22Rv1 (cell line): ENCODE measurements around the gene PEX14.

Experiments used
- H3K27ac ChIP-seq: fragments of 450-650 bp; 2 replicates; pipeline ENCODE4 v1.5.1; 2017
- ZFX ChIP-seq: fragments of 450-650 bp; IDR thresholded peaks from 2 replicates; pipeline ENCODE4 v1.6.1; 2017; ENCODE audit warnings: antibody characterized with exemption, borderline replicate concordance
- TF ChIP-seq, protein P1 (sequence below): fragments of 450-650 bp; IDR thresholded peaks from 2 replicates; pipeline ENCODE4 v1.5.1; 2017; ENCODE audit warnings: mild to moderate bottlenecking

The PEX14 gene

DNA sequence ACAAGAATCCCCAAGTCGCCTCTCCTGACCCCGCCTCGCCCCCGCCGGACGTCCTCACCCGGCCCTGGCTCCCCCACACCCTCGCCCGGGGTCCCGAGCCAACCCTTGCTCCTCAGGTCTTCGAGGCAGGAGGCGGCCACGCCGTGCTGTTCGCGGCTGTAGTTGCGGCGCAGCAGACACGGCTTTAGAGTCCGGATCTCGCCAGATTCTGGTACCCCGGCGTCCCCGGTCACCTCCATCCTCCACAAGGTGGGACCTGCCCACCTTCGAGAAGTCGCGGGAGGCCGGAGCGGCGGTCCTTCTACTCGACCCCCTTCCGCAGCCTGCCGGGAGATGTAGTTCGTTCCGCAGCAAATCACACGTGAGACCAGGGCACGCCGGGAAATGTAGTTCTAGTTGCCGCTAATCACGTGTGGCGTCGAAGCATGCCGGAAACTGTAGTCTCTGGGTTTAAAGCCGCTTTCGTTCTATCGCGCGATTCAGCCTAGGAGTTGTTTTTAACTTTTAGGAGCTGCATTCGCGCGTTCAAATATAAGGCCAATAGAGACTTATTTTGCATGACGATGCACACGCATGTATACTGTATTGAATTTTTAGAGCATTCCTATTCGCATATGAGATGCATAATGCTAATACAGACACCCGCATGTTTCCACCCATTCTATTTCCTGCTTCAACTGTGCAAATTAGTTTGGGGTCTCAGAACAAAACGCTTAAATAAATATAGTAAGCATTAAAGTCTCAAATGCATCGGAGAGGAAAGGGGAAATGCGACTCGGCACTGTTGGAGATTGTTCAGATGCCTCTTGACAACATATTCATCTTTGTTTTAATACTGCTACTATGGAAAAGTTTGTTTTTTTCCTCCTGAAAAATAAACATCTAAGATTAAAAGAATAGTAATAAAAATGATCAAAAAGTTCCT is 2.3 kb upstream of the PEX14 start, which contains the start of gene DFFA:
Gene DFFA, minus strand, starts transcription at position 310 of the 925 bp plus-strand sequence. Its CDS starts 71 bp downstream, at position 239.
- TF ChIP-seq, protein P1, sequence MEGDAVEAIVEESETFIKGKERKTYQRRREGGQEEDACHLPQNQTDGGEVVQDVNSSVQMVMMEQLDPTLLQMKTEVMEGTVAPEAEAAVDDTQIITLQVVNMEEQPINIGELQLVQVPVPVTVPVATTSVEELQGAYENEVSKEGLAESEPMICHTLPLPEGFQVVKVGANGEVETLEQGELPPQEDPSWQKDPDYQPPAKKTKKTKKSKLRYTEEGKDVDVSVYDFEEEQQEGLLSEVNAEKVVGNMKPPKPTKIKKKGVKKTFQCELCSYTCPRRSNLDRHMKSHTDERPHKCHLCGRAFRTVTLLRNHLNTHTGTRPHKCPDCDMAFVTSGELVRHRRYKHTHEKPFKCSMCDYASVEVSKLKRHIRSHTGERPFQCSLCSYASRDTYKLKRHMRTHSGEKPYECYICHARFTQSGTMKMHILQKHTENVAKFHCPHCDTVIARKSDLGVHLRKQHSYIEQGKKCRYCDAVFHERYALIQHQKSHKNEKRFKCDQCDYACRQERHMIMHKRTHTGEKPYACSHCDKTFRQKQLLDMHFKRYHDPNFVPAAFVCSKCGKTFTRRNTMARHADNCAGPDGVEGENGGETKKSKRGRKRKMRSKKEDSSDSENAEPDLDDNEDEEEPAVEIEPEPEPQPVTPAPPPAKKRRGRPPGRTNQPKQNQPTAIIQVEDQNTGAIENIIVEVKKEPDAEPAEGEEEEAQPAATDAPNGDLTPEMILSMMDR, result no peak
- TF ChIP-seq ZFX, result no peak
- peak within 1 kb of the TSS; percentile 65 for H3K27ac ChIP-seq

DNA sequence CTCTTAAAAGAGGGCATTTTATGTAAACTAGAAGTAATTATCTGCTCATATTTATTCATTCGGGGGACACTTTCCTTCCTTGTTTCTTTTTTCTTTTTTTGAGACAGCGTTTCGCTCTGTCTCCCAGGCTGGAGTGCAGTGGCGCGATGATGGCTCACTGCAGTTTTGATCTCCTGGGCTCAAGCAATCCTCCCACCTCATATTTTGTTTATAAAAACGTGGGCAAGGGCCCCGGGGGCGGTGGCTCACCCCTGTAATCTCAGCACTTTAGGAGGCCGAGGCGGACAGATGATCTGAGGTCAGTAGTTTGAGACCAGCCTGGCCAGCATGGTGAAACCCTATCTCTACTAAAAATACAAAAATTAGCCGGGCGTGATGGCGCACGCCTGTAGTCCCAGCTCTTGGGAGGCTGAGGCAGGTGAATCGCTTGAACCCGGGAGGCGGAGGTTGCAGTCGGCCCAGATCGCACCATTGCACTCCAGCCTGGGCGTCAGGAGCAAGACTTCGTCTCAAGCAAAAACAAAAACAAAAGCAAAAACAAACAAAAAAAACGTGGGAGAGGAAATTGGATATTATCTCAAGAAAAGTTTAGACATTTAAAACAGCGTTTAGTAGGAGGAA is 1.5 kb upstream of the PEX14 start:
- H3K27ac ChIP-seq, result peak overlapping the region; percentile 65
- no peak for TF ChIP-seq ZFX
- TF ChIP-seq, protein P1, result no peak

DNA sequence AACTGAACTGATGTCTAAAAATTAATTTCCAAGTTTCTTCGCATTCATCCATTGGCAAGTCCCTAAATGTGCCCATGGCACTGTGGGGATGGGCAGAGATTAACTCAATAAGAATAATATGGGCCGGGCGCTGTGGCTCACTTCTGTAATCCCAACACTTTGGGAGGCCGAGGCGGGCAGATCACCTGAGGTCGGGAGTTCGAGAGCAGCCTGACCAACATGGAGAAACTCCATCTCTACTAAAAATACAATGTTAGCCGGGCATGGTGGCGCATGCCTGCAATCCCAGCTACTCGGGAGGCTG is 489 bp upstream of the PEX14 start:
- peak overlapping the region; percentile 71 for H3K27ac ChIP-seq

DNA sequence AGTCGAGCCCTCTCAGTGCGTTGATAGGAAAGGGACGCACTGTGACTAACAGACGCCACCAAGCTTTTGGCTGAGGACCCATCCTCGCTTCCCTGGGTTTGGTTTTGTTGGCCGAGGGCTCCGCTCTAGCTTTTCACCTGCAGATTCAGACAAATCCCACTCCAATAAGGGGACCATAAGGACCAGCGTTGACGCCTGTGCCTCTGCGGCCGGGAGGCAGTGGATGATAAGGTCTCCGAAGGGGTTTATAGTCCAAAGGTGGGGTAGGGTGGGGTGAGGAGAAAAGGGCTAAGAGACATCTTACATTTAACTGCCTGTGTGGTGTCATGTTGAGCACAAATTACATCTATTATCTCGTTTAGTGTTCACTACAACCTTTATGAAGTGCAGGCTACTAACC is 760 bp downstream of the PEX14 start:
- H3K27ac ChIP-seq, result peak overlapping the region; percentile 71
- TF ChIP-seq ZFX, result no peak
- TF ChIP-seq, protein P1, result no peak

DNA sequence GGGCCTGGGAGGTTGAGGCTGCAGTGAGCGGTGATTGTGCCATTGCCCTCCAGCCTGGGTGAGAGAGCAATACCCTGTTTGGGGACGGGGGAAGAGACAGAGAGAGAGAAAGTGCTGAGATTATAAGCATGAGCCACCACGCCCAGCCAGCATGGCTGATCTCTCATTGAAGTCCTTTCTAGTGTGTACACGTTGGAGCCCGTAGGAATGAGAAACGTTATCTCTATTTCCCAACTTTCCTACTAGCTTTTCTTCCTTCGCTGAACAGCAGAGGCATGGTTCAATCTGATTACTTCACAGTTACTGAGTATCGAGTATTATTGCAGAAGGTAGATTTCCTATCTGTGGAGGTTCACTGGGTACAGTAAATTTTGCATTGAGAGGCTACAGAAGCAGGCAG is 4.5 kb downstream of the PEX14 start:
- no peak for TF ChIP-seq ZFX
- TF ChIP-seq, protein P1, result no peak
- no peak overlapping the region for H3K27ac ChIP-seq

DNA sequence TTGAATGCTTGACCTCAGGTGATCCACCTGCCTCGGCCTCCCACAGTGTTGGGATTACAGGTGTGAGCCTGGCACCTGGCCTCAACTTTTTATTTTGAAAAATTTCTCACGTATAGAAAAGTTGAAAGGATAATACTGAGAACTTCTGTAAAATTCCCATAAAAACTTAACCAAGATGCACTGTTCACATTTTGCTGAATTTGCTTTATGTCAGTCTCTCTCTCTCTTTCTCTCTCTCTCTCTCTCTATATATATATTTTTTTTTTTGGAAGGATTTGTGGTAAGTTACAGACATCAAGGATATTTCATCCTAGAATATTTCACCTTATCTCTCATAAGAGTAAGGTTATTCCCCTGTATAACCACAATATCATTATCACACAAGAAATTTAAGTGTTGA is 5.9 kb downstream of the PEX14 start:
- H3K27ac ChIP-seq, result no peak overlapping the region
- no peak for TF ChIP-seq ZFX
- TF ChIP-seq, protein P1, result no peak

DNA sequence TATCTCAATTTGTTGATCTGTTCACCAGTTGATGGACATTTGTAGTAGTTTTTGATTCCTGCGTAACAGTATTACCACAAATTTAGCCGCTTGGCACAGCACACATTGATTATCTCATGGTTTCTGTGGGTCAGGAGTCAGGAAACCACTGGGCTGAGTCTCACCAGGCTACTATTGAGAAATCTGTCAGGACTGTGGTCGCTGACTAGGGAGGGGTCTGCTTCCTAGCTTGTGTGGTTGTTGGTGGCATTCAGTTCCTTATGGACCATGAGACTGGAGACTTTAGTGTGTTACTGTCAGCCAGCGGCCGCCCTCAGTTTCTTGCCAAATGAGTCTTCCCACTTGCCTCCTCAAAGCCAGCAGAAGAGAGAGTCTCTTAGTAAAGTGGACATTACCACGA is 9.8 kb downstream of the PEX14 start:
- no peak for TF ChIP-seq ZFX
- H3K27ac ChIP-seq, result no peak overlapping the region

DNA sequence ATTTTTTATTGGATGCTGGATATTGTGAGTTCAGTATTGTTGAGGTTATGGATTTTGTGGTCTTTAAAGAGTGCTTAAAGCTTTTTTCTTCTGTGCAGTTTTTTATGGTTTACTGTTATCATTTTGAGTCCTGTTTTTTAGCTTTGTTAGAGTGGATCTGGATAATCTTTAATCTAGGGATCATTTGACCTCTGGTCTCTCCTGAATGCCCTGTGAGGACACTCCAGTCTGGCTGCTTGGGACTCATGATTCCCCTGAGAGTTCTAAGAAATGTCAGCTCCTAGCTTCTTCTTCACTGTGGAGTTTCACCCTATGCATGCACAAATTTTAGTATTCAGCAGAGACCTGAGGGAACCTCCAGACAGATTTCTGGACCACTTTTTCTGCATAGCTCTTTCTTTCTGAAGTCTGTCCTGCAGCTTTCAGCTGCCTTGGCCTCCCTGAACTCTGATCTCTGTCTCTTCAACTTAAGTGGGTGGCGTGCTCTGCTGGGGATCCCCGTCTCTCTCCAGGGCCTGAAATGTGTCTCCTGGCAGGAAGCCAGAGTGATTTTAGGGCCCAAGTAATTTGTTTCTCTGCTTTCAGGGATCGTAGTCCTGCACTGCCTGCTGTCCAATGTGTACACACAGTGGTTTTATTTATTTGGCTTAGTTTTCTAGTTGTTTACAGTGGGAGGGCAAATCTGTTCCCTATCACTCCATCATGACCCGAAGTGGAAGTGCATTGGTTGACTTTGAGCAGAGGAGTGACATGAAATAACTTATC is 14.7 kb downstream of the PEX14 start:
- no peak overlapping the region for H3K27ac ChIP-seq
- TF ChIP-seq ZFX, result no peak
- TF ChIP-seq, protein P1, result no peak
